ENCODE results near the gene CATSPERD.

Gene CATSPERD

GRCh38 chr19:5719961-5720790 lies at the start of gene CATSPERD, which contains the start of gene LONP1:
Gene CATSPERD, plus strand, starts transcription at chr19:5720637. Its CDS starts 101 bp downstream, at chr19:5720738.
Gene LONP1, minus strand, starts transcription at chr19:5720146. Its CDS starts 14 bp downstream, at chr19:5720132.
- TF ChIP-seq CTCF (IDR thresholded peaks at IDR 0.05; ENCODE audit: low read depth, low read length) = peak; percentile 90
- DNase-seq (ENCODE audit: extremely low read depth, low read depth) = peak; percentile 96

- no peak for TF ChIP-seq CTCF (IDR thresholded peaks at IDR 0.05; ENCODE audit: low read depth, low read length)
- no peak for DNase-seq (ENCODE audit: extremely low read depth, low read depth)
Observed at GRCh38 chr19:5671600-5671999, 48.8 kb upstream of the CATSPERD start.

GRCh38 chr19:5672708-5673459 lies 47.6 kb upstream of the CATSPERD start:
- no peak for TF ChIP-seq CTCF (IDR thresholded peaks at IDR 0.05; ENCODE audit: low read depth, low read length)
- DNase-seq (ENCODE audit: extremely low read depth, low read depth) = no peak

- no peak for TF ChIP-seq CTCF (IDR thresholded peaks at IDR 0.05; ENCODE audit: low read depth, low read length)
- DNase-seq (ENCODE audit: extremely low read depth, low read depth) = no peak
Observed at GRCh38 chr19:5673752-5674151, 46.7 kb upstream of the CATSPERD start.

- no peak for TF ChIP-seq CTCF (IDR thresholded peaks at IDR 0.05; ENCODE audit: low read depth, low read length)
Observed at GRCh38 chr19:5674714-5675113, 45.7 kb upstream of the CATSPERD start.

GRCh38 chr19:5676105-5676771 lies 44.2 kb upstream of the CATSPERD start:
- no peak for TF ChIP-seq CTCF (IDR thresholded peaks at IDR 0.05; ENCODE audit: low read depth, low read length)
- DNase-seq (ENCODE audit: extremely low read depth, low read depth) = no peak

More at GRCh38 chr19:5674714-5675113, 45.7 kb upstream of the CATSPERD start:
- DNase-seq (ENCODE audit: extremely low read depth, low read depth) = no peak
